ENCODE data around the gene BMPR1B.

BMPR1B gene

DNA sequence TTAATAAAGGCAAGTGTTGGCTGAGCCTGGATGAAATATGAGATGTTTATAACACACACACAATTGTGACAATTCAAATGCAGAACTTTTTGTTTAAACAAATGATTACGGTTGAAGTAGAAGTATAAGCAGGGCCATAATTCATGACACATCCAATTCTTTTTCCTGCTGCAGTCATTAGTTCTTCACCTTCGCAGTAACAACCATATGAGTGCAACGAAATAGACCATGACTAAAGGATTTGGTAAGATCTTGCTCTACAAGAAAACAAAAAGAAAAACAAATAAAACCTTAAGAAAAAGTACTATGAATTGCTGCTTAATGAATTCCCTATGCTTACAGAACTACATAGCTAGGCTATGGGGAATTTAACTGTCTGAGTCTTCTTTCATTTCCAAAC is 13.9 kb upstream of the BMPR1B start:
- Mint-ChIP-seq H3K4me3 (no peak overlapping the region), H3K4me1 (no peaks in the 10 kb centered on the region), H3K27me3 (no peaks in the 10 kb centered on the region), H3K27ac (no peak overlapping the region), H3K36me3 (no peaks in the 10 kb centered on the region), H3K9me3 (no peaks in the 10 kb centered on the region)
- no peak for DNase-seq
- CTCF ChIA-PET = no interaction called here

DNA sequence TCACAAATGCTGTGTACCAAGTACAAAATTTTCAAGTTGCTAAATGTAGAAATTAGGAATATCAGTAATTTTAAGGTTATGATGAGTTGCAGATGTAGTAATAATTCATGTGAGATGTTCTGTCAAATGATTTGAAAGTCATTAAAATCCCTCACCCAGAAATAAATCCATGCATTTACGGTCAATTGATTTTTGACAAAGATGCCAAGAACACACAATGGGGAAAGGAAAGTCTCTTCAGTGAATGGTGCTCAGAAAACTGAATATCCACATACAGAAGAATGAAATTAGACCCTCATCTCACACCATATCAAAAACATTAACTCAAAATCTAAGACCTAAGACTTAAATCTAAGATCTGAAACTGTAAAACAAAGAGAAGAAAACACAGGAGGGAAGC is 12.9 kb upstream of the BMPR1B start:
- CTCF ChIA-PET = no interaction called here
- no peak overlapping the region for H3K27ac Mint-ChIP-seq

GRCh38 chr4:94746746-94747145 is 11.0 kb upstream of the BMPR1B start:
- no peak overlapping the region for H3K4me3 Mint-ChIP-seq
- H3K9me3 Mint-ChIP-seq = no peaks in the 10 kb centered on the region
- no peaks in the 10 kb centered on the region for H3K4me1 Mint-ChIP-seq
- CTCF ChIA-PET = no interaction called here
- H3K27me3 Mint-ChIP-seq = no peaks in the 10 kb centered on the region
- DNase-seq = no peak
- no peak overlapping the region for H3K27ac Mint-ChIP-seq
- H3K36me3 Mint-ChIP-seq = no peaks in the 10 kb centered on the region

More for the DNA sequence above, 12.9 kb upstream of the BMPR1B start:
- Mint-ChIP-seq H3K36me3 (no peaks in the 10 kb centered on the region), H3K9me3 (no peaks in the 10 kb centered on the region), H3K4me3 (no peak overlapping the region), H3K27me3 (no peaks in the 10 kb centered on the region), H3K4me1 (no peaks in the 10 kb centered on the region)
- DNase-seq = no peak

DNA sequence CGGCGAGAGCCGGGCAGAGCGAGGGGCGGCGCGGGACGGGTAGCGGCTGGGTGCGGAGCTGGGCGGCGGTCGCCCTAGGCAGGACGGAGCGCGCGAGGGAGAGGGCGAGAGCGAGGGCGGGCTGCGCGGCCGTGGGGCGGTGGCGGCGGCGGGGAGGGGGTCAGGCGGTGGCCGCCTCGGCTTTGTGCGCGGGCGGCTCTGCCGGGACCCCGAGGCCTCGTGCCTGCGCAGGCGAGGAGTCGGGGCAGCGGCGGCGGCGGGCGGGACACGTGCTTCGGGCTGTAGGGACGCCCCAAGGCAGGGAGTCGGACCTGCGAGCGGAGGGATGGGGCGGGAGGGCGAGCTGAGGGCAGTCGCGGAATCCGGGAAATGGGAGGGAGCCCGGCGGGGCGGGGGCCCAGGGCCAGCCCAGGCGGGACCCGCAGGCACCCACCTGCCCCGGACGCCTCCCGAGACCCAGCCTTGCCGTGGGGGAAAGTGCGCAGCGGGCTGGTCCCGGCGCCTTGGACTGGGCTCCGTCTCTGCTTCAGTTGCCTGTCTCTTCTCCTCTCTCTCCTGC is 465 bp downstream of the BMPR1B start:
- no peak overlapping the region for H3K27ac Mint-ChIP-seq
- DNase-seq = no peak
- H3K27me3 Mint-ChIP-seq = peaks cover 65% of the 10 kb centered on the region
- peak overlapping the region; percentile 7 for H3K4me3 Mint-ChIP-seq
- H3K36me3 Mint-ChIP-seq = no peaks in the 10 kb centered on the region
- no peaks in the 10 kb centered on the region for H3K9me3 Mint-ChIP-seq
- CTCF ChIA-PET = no interaction called here
- peaks cover 9% of the 10 kb centered on the region for H3K4me1 Mint-ChIP-seq

GRCh38 chr4:94758700-94759399 is 1.1 kb downstream of the BMPR1B start:
- DNase-seq = no peak
- no peaks in the 10 kb centered on the region for H3K9me3 Mint-ChIP-seq
- CTCF ChIA-PET = no interaction called here
- H3K27me3 Mint-ChIP-seq = peaks cover 65% of the 10 kb centered on the region
- no peaks in the 10 kb centered on the region for H3K36me3 Mint-ChIP-seq
- H3K4me3 Mint-ChIP-seq = peak overlapping the region; percentile 7
- no peak overlapping the region for H3K27ac Mint-ChIP-seq
- peaks cover 9% of the 10 kb centered on the region for H3K4me1 Mint-ChIP-seq

DNA sequence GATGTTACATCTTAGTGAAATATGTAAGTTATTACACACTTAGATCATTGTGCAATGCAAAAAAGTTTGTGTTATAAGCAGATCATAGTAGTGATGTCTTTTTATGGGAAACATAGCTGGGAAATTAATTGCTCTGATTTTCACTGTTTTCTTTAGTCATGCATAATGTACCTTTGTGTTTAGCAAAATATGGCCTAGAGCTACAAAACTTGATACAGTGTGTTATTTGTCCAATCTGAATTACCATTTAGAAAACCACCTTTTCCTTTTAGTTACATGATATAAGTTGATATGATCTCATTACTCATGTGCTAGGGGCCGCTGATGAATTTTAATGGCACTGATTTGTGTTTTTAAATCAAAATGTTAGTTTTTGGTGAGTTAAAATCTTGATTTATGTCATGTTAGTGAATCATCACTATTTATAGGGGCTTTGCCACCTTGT is 2.0 kb downstream of the BMPR1B start:
- Mint-ChIP-seq H3K4me3 (no peak overlapping the region), H3K36me3 (no peaks in the 10 kb centered on the region), H3K4me1 (peaks cover 9% of the 10 kb centered on the region), H3K9me3 (no peaks in the 10 kb centered on the region), H3K27ac (no peak overlapping the region), H3K27me3 (peaks cover 61% of the 10 kb centered on the region)
- CTCF ChIA-PET = no interaction called here
- no peak for DNase-seq

- Mint-ChIP-seq H3K4me3 (no peak overlapping the region), H3K27me3 (peaks cover 37% of the 10 kb centered on the region), H3K9me3 (no peaks in the 10 kb centered on the region), H3K36me3 (no peaks in the 10 kb centered on the region), H3K4me1 (peaks cover 7% of the 10 kb centered on the region), H3K27ac (no peak overlapping the region)
- no peak for DNase-seq
- CTCF ChIA-PET = no interaction called here
These were observed 4.6 kb downstream of the BMPR1B start for GRCh38 chr4:94762326-94762725.

DNA sequence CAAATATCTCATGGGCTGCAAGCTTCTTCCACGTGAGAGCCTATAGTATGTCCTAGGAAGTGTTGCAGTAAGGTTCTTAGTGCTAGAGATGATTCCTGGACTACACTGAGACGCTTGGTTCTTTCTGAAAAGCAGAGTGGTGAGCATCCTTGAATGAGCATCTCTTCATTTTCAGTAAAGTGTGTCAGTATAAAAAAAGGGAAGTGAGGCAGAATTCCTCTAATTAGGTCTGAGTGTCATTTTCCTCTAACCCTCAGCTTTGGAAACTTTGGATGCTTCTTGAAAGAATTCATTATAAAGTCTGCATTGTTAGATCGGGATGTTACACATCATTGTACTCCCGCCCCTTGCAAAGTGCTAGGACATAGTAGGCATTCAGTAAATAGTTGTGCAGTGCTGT is 5.2 kb downstream of the BMPR1B start:
- H3K4me1 Mint-ChIP-seq = peaks cover 6% of the 10 kb centered on the region
- no peak overlapping the region for H3K27ac Mint-ChIP-seq
- no peak for DNase-seq
- no peaks in the 10 kb centered on the region for H3K9me3 Mint-ChIP-seq
- H3K4me3 Mint-ChIP-seq = no peak overlapping the region
- H3K27me3 Mint-ChIP-seq = peaks cover 31% of the 10 kb centered on the region
- H3K36me3 Mint-ChIP-seq = no peaks in the 10 kb centered on the region
- CTCF ChIA-PET = no interaction called here

- no peak for DNase-seq
- CTCF ChIA-PET = no interaction called here
- Mint-ChIP-seq H3K27ac (no peak overlapping the region), H3K4me3 (no peak overlapping the region), H3K36me3 (no peaks in the 10 kb centered on the region), H3K27me3 (peaks cover 26% of the 10 kb centered on the region), H3K9me3 (no peaks in the 10 kb centered on the region), H3K4me1 (peaks cover 5% of the 10 kb centered on the region)
These were observed 5.7 kb downstream of the BMPR1B start for GRCh38 chr4:94763500-94763899.

DNA sequence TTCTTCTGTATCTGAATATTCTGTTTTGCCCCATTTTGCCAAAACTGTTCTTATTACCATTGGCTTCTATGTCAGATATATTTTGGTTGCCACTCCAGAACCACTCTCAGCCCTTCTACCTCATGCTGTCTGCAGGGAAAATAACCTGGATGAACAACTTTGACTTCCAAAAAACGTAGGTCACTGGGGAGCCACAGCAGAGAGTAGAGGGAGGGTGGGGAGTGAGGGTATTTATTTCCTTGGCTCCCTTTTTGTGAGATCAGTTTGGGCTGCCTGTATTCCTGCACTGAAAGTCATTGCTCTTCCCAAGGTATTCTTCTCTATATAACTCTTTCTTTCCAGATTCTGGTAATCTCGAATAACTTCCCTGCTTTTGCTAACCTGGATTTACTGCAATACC is 6.3 kb downstream of the BMPR1B start:
- no peak overlapping the region for H3K4me3 Mint-ChIP-seq
- no peaks in the 10 kb centered on the region for H3K4me1 Mint-ChIP-seq
- H3K36me3 Mint-ChIP-seq = no peaks in the 10 kb centered on the region
- H3K27ac Mint-ChIP-seq = no peak overlapping the region
- peaks cover 20% of the 10 kb centered on the region for H3K27me3 Mint-ChIP-seq
- CTCF ChIA-PET = no interaction called here
- no peak for DNase-seq
- no peaks in the 10 kb centered on the region for H3K9me3 Mint-ChIP-seq

GRCh38 chr4:94765174-94765573 is 7.4 kb downstream of the BMPR1B start:
- DNase-seq = no peak
- H3K36me3 Mint-ChIP-seq = no peaks in the 10 kb centered on the region
- H3K4me1 Mint-ChIP-seq = no peaks in the 10 kb centered on the region
- H3K9me3 Mint-ChIP-seq = no peaks in the 10 kb centered on the region
- CTCF ChIA-PET = no interaction called here
- H3K4me3 Mint-ChIP-seq = no peak overlapping the region
- H3K27me3 Mint-ChIP-seq = peaks cover 14% of the 10 kb centered on the region
- H3K27ac Mint-ChIP-seq = no peak overlapping the region

DNA sequence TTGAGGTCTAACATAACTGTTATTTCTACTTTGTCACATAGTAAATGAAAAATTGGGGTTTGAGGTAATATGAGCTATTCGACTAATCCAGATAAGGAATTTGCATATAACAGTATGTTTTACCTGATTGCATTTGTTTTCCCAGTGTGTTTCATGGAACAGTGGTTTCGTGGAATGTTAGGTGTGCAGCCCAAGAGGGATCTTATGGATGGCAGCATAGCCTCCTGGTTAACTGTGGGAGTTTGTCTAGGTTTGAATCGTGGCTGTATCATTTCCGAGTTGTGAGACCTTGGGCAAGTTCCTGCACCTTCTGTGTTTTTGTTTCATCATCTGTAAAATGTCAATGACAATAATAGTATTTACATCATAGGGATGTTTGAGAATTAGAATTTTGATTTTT is 7.9 kb downstream of the BMPR1B start:
- no peaks in the 10 kb centered on the region for H3K36me3 Mint-ChIP-seq
- no peaks in the 10 kb centered on the region for H3K4me1 Mint-ChIP-seq
- no peak overlapping the region for H3K27ac Mint-ChIP-seq
- CTCF ChIA-PET = no interaction called here
- no peaks in the 10 kb centered on the region for H3K9me3 Mint-ChIP-seq
- no peak for DNase-seq
- no peak overlapping the region for H3K4me3 Mint-ChIP-seq
- H3K27me3 Mint-ChIP-seq = peaks cover 10% of the 10 kb centered on the region

- Mint-ChIP-seq H3K4me1 (no peaks in the 10 kb centered on the region), H3K27ac (no peak overlapping the region), H3K27me3 (peaks cover 9% of the 10 kb centered on the region), H3K4me3 (no peak overlapping the region), H3K36me3 (no peaks in the 10 kb centered on the region), H3K9me3 (no peaks in the 10 kb centered on the region)
- no peak for DNase-seq
- CTCF ChIA-PET = no interaction called here
These were observed 9.1 kb downstream of the BMPR1B start for GRCh38 chr4:94766856-94767255.

DNA sequence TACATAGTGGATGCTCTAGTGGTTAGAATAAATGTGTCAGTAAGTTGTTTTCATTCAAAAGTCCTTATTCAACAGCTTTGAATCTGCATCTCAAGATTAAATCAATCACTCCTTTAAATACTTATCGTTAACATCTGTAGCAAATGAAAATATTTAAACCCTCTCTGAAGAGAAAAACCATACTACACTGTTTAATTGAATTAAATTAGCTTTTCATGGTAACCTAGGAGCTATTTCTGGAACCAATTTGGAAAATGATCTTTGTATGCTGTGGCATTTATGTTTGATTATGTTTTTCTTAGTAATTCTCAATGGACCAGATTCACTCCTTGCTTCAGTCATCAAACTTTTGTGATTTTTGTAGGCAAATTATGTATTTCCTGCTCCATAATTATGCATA is 9.7 kb downstream of the BMPR1B start:
- Mint-ChIP-seq H3K4me1 (no peaks in the 10 kb centered on the region), H3K27ac (no peak overlapping the region), H3K27me3 (peaks cover 6% of the 10 kb centered on the region), H3K4me3 (no peak overlapping the region), H3K36me3 (no peaks in the 10 kb centered on the region), H3K9me3 (no peaks in the 10 kb centered on the region)
- CTCF ChIA-PET = no interaction called here
- no peak for DNase-seq

- no peaks in the 10 kb centered on the region for H3K36me3 Mint-ChIP-seq
- H3K27me3 Mint-ChIP-seq = no peaks in the 10 kb centered on the region
- H3K4me1 Mint-ChIP-seq = no peaks in the 10 kb centered on the region
- H3K9me3 Mint-ChIP-seq = no peaks in the 10 kb centered on the region
- no peak for DNase-seq
- no peak overlapping the region for H3K27ac Mint-ChIP-seq
- CTCF ChIA-PET = no interaction called here
- H3K4me3 Mint-ChIP-seq = no peak overlapping the region
These were observed 25.0 kb downstream of the BMPR1B start for GRCh38 chr4:94782707-94783106.

DNA sequence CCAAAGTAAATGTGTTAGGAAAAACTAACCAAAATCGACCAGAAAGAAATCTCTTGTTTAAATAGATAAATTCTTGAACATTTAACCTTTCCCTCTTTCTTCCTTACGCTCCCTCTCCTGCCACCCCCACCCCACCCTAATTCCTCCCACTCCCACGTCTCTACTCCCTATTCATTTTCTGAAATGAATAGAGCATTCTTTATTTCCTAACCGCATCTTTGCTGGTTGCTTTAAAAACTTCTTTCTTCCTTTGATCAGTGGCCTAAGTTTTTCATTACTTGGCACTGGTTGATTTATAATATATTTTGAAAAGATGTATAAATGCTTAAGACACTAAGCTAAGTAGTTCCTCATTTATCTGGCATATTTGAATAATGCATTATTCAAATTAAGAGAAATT is 33.9 kb downstream of the BMPR1B start:
- Mint-ChIP-seq H3K27me3 (no peaks in the 10 kb centered on the region), H3K4me3 (no peak overlapping the region), H3K9me3 (no peaks in the 10 kb centered on the region), H3K27ac (no peak overlapping the region), H3K4me1 (no peaks in the 10 kb centered on the region), H3K36me3 (no peaks in the 10 kb centered on the region)
- no peak for DNase-seq
- CTCF ChIA-PET = no interaction called here
